HUES48 (cell line): ENCODE results near the gene FBXW9.
A peak's percentile ranks its signal among the peaks of the same experiment; 100 is the strongest.
"Not testable (repeated sequence)": the region's sequence is repeated elsewhere in the genome, so short reads cannot be mapped to it uniquely, and the experiment has no call there.

Source experiments
- H3K27ac ChIP-seq: one replicate; pipeline ENCODE4 v1.7.0; 2013; ENCODE audit warnings: low read depth, low read length, inconsistent platforms
- H3K27me3 ChIP-seq: 2 replicates; pipeline ENCODE4 v1.6.1; 2013; ENCODE audit warnings: mild to moderate bottlenecking, low read length; ENCODE audit not compliant: control insufficient read depth, insufficient read depth
- H3K36me3 ChIP-seq: 2 replicates; pipeline ENCODE4 v1.6.1; 2013; ENCODE audit warnings: low read length; ENCODE audit not compliant: control insufficient read depth, insufficient read depth
- H3K4me1 ChIP-seq: 2 replicates; pipeline ENCODE4 v1.6.1; 2013; ENCODE audit warnings: mild to moderate bottlenecking, low read length; ENCODE audit not compliant: control insufficient read depth, insufficient read depth
- H3K4me3 ChIP-seq: 2 replicates; pipeline ENCODE4 v1.5.1; 2013; ENCODE audit warnings: mild to moderate bottlenecking, low read depth, low read length
- H3K9ac ChIP-seq: 2 replicates; pipeline ENCODE4 v1.6.1; 2013; ENCODE audit warnings: mild to moderate bottlenecking, low read depth, low read length, moderate library complexity
- H3K9me3 ChIP-seq: 2 replicates; pipeline ENCODE4 v1.6.1; 2013; ENCODE audit warnings: low read length; ENCODE audit not compliant: control insufficient read depth, insufficient read depth

Gene FBXW9

GRCh38 chr19:12725612-12726011 is 29.2 kb upstream of the FBXW9 start:
- H3K36me3 ChIP-seq: peaks cover 19% of the 10 kb centered on the region
- H3K27me3 ChIP-seq, H3K9ac ChIP-seq, H3K9me3 ChIP-seq, H3K4me3 ChIP-seq, H3K27ac ChIP-seq, H3K4me1 ChIP-seq: not testable (repeated sequence)

DNA sequence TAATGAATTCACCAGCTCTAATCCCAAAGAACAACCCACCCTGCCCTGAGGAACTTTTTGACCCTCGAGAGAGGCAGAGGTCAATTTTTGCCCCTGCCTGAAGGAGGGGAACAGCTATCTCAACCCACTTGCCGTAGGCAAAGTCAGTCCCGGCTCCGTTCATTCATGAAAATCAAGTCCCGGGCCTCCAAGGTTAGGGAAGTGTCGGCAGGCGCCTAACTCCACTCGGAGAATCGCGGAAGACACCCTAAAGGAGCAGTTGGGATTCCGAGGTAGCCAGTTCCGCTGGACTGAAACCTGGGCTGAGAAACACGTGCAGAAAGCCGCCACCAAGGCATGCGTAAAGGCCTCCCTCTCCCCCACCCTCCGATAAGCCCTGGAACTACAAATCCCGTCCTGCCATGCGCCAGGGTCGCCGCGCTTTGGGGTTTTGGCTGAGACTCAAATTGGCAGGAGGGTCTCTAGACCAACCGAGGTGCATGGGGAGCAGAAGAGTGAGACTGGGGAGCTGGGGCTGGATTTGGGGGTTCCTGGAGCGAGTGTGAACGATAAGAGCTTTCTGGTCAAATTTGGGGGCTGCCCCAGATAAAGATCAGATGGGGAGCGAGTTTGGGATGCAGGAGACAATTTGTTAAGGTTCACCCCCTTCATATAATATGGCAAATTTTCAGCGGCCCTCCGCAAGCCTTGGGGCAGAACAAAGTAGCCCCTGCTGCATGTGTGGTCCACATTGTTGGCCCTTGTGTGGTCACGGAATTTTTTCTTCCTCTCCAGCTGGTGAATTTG is 27.4 kb upstream of the FBXW9 start, which contains the start of gene TNPO2:
TSS of gene TNPO2 (minus strand) at position 292 of the 786 bp plus-strand sequence. CDS start 2,955 bp downstream, outside the sequence.
- H3K4me1 ChIP-seq: peaks cover 4% of the 10 kb centered on the region; the same call in 1 of the 2 replicates
- H3K27me3 ChIP-seq: no peaks in the 10 kb centered on the region
- H3K4me3 ChIP-seq: peak within 1 kb of the TSS; percentile 95
- no peaks in the 10 kb centered on the region for H3K9me3 ChIP-seq
- peak within 1 kb of the TSS; percentile 69 for H3K9ac ChIP-seq
- peak within 1 kb of the TSS; percentile 97 for H3K27ac ChIP-seq
- peaks cover 11% of the 10 kb centered on the region for H3K36me3 ChIP-seq

- H3K4me1 ChIP-seq: peaks cover 4% of the 10 kb centered on the region; the same call in 1 of the 2 replicates
- peak overlapping the region; percentile 97 for H3K27ac ChIP-seq
- no peaks in the 10 kb centered on the region for H3K27me3 ChIP-seq
- peak overlapping the region; percentile 95 for H3K4me3 ChIP-seq
- H3K9ac ChIP-seq: peak overlapping the region; percentile 69
- H3K9me3 ChIP-seq: no peaks in the 10 kb centered on the region
- peaks cover 14% of the 10 kb centered on the region for H3K36me3 ChIP-seq
These were observed 26.9 kb upstream of the FBXW9 start for GRCh38 chr19:12723381-12723640.

GRCh38 chr19:12722566-12723380 is 26.3 kb upstream of the FBXW9 start:
- Histone ChIP-seq H3K9me3 (no peaks in the 10 kb centered on the region), H3K4me3 (peak overlapping the region; percentile 95), H3K36me3 (peaks cover 19% of the 10 kb centered on the region), H3K27ac (peak overlapping the region; percentile 97), H3K27me3 (no peaks in the 10 kb centered on the region), H3K4me1 (peaks cover 4% of the 10 kb centered on the region; the same call in 1 of the 2 replicates), H3K9ac (peak overlapping the region; percentile 69)

GRCh38 chr19:12721656-12722565 is 25.5 kb upstream of the FBXW9 start:
- Histone ChIP-seq H3K27me3 (no peaks in the 10 kb centered on the region), H3K27ac (peak overlapping the region; percentile 97), H3K36me3 (peaks cover 28% of the 10 kb centered on the region), H3K9me3 (no peaks in the 10 kb centered on the region), H3K4me3 (peak overlapping the region; percentile 95), H3K9ac (peak overlapping the region; percentile 69), H3K4me1 (peaks cover 2% of the 10 kb centered on the region; the same call in 1 of the 2 replicates)

GRCh38 chr19:12720851-12721655 is 24.6 kb upstream of the FBXW9 start:
- H3K4me1 ChIP-seq: no peaks in the 10 kb centered on the region
- H3K9me3 ChIP-seq: no peaks in the 10 kb centered on the region
- H3K27ac ChIP-seq: peak overlapping the region; percentile 97
- no peaks in the 10 kb centered on the region for H3K27me3 ChIP-seq
- H3K9ac ChIP-seq: peak overlapping the region; percentile 39
- H3K4me3 ChIP-seq: peak overlapping the region; percentile 95
- peaks cover 35% of the 10 kb centered on the region for H3K36me3 ChIP-seq

DNA sequence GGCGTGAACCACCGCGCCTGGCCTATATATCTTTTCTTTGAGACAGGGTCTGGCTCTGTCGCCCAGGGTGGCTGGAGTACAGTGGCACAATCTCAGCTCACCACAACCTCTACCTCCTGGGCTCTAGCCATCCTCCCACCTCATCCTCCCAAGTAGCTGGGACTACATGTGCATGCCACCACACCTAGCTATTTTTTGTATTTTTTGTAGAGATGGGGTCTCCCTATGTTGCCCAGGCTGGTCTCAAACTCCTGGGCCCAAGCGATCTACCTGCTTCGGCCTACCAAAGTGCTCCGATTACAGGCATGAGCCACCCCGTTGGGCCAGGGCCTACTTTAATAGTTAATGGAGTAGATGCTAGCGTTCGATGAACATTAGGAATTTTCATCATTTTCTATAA is 23.9 kb upstream of the FBXW9 start:
- no peak overlapping the region for H3K27ac ChIP-seq
- peaks cover 43% of the 10 kb centered on the region for H3K36me3 ChIP-seq
- H3K4me3 ChIP-seq: peak overlapping the region; percentile 95

DNA sequence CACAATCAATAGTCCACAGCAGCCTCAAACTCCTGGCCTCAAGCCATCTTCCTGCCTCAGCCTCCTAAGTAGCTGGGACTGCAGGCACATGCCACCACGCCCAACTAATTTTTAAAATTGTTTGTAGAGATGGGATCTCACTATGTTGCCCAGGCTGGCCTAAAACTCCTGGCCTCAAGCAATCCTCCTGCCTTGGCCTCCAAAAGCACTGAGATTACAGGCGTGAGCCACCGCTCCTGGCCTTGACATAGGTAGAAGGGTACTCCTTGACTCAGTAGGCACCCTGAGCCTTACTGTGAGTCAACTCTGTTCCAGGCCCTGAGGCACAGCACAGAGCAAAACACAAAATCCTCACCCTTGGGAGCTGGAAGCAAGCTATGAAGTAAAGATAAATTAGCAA is 19.5 kb upstream of the FBXW9 start:
- H3K27me3 ChIP-seq: no peaks in the 10 kb centered on the region
- H3K36me3 ChIP-seq: peaks cover 84% of the 10 kb centered on the region
- H3K9me3 ChIP-seq: no peaks in the 10 kb centered on the region
- no peak overlapping the region for H3K4me3 ChIP-seq
- no peak overlapping the region for H3K27ac ChIP-seq
- H3K9ac ChIP-seq: no peak overlapping the region
- no peaks in the 10 kb centered on the region for H3K4me1 ChIP-seq

More for the DNA sequence above, 23.9 kb upstream of the FBXW9 start:
- Histone ChIP-seq H3K9me3 (no peaks in the 10 kb centered on the region), H3K27me3 (no peaks in the 10 kb centered on the region), H3K9ac (no peak overlapping the region), H3K4me1 (no peaks in the 10 kb centered on the region)

- no peaks in the 10 kb centered on the region for H3K27me3 ChIP-seq
- peaks cover 92% of the 10 kb centered on the region for H3K36me3 ChIP-seq
- H3K27ac ChIP-seq: no peak overlapping the region
- no peaks in the 10 kb centered on the region for H3K4me1 ChIP-seq
- no peak overlapping the region for H3K9ac ChIP-seq
- H3K4me3 ChIP-seq: no peak overlapping the region
- H3K9me3 ChIP-seq: no peaks in the 10 kb centered on the region
These were observed 18.7 kb upstream of the FBXW9 start for GRCh38 chr19:12715102-12715501.

DNA sequence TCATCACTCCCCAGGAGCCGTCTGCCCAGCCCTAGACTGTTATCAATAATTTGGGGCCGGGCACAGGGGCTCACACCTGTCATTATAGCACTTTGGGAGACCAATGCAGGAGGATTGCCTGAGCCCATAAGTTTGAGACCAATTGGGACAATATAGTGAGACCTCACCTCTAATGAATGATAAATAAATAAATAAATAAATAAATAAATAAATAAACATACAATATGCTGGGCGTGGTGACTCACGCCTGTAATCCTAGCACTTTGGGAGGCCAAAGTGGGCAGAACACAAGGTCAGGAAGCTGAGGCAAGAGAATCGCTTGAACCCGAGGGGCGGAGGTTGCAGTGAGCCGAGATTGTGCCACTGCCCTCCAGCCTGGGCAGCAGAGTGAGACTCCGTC is 16.9 kb upstream of the FBXW9 start:
- not testable (repeated sequence) for H3K9ac ChIP-seq, H3K27ac ChIP-seq

More for the DNA sequence above, 16.9 kb upstream of the FBXW9 start:
- H3K36me3 ChIP-seq: peaks cover 95% of the 10 kb centered on the region
- not testable (repeated sequence) for H3K4me3 ChIP-seq, H3K9me3 ChIP-seq, H3K4me1 ChIP-seq, H3K27me3 ChIP-seq
